NCI-H526 (cell line): ENCODE results near the gene GPR150.

ENCODE experiments used
- DNase-seq, 2 experiments: peaks; one replicate each; lab custom pipeline; 2025; lab: John Stamatoyannopoulos, UW

The GPR150 gene

GRCh38 chr5:95652849-95653248, 33.0 kb downstream of the GPR150 start:
- peak in 1 of 2 experiments; percentile 3 for DNase-seq

GRCh38 chr5:95654196-95654595, 34.3 kb downstream of the GPR150 start:
- DNase-seq: no peak

DNA sequence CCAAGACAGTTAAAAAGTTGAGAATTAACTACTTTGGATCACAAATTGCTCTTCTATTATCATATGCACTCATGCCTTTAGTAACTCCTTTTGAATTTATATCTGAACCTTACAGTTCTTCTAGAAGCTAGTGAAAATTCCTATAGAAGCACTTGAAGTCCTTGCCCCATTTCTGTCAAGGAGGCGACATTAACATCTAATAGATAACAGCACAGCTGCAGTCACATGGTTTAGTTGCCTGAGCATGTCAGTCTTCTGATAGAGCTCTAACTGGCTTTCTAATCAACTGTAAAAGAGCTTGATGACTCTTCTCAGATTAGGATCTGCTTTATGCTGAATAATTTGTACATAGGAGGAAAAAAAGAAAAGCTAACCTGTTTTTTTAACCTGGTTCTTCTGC, 35.7 kb downstream of the GPR150 start:
- no peak for DNase-seq

DNA sequence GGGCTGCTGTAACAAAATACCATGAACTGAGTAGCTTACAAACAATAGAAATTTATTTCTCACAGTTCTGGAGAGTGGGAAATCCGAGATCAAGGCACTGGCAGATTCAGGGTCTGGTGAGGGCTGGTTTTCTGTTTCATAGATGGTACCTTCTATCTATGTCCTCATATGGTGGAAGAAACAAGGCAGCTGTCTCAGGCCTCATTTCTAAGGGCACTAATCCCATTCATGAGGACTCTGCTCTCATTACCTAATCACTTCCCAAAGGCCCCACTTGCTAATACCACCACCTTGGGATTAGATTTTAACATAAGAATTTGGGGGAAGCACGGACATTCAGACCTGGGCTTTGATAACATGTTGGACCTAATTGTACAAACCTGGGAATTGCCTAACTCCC, 40.2 kb downstream of the GPR150 start:
- DNase-seq: no peak

DNA sequence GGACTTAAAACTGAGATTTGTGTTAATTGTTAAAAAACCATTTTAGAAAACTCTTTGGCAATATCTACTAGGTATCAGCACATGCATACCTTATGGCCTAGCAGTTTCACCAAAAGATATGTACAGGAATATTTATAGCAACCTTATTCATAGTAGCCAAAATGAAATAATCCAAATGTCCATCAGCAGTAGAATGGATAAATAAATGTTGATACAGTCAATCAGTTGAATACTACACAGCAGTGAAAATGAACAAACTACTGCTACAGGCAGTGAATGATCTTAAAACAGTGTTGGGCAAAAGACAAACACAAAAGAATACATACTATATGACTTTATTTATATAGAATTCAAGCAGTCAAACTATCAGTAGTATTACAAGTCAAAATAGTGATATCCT, 43.1 kb downstream of the GPR150 start:
- DNase-seq: no peak

DNA sequence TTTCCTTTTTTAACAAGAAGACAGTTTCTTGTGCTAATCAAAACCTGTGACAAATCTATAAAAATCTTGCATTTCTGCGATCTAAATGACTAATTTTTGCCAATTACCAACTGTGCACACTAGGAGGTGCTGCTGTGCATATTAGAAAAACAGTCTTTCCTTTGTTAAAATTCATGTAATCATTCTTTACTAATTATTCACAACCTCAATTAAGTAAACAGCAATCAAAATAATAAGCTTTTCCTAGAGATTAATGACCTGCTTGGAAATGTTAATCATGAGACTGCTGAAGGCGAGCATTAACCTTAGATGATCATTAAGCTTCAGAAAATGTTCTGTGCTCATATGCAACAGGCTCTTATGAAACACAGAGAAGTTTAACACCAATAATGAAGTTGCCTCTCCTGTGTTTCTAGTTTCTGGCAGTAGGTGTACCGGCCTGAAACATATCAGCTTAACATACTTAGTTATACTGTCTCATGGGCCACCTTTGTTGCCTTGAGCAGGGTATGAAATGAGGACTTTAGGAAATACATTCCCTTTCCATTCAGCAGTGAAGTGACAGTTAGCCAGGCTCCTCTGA, 44.4 kb downstream of the GPR150 start:
- peak in 1 of 2 experiments; percentile 6 for DNase-seq

DNA sequence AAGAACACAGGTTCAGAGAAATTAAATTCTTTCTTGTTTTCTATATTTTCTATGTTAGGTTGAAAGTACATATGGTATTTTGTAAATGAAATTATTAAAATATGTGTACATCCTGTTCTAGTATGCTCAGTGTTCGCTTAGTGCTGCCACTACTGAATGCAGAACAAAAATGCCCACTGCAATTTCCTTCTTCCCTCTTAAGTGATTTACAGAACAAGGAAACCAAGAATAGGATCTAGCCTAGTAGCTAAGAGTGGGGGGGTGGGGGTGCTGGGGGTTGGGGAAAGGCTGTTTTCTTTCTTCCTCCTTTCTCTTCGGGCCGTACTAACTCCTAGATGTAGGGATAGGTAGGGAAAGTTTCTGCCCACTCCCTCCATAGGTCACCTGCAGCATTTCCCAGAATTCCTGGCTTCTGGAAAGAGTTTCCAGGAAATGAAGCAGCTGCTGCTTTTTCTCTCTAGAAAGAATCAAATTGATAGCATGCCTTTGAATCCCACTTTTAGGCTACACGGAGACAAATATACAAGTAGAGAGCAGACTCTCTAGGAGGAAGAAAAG, 47.3 kb downstream of the GPR150 start:
- no peak for DNase-seq

DNA sequence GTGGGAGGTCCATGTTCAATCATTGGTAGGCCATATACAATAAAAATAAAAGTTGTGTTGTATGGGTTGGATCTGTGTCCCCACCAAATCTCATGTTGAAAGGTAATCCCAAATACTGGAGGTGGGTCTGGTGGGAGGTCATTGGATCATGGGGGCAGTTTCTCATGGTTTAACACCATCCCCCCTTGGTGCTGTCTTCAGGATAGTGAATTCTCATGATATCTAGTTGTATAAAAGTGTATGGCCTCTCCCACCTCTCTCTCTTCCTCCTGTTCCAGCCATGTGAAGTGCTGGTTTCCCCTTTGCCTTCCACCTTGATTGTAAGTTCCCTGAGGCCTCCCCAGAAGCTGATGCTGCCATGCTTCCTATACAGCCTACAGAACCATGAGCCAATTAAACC, 47.8 kb downstream of the GPR150 start:
- DNase-seq: no peak

DNA sequence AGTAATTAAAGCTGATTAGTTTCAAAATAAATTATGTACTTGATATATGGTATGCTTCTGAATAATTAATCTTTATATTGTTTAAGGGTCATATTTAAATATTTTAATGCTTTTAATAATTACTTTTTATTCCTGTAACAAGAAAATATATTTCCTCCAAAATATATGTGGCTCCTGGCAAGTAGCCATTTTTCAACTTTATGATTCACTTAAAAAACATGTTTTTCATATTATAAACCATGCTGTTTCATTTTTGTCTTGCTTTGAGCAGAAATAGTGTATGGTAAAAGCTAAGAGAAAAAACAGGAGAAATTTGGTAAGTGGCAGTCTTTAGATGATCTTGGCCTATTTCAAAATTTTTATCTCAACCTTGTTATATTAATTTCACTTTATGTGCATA, 48.3 kb downstream of the GPR150 start:
- DNase-seq: no peak

DNA sequence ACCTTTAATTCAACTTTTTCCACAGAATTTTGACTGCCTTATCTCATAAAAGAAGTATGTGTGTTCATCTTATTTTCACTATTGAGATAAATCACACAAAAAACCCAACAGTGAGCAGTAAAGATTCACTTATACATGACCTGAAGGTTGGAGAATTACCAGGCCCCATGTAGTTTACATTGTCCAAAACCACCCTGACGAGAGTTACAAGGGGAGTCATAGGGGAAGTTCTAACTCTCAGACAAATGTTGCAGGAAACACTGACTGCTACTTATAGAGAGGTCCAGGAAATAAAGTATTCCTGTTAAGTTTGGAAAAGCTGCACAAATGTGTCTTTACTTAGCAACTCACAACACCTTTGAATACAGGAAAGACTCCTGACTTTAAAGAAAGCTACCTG, 48.8 kb downstream of the GPR150 start:
- DNase-seq: no peak

GRCh38 chr5:95669540-95669939, 49.7 kb downstream of the GPR150 start:
- no peak for DNase-seq

DNA sequence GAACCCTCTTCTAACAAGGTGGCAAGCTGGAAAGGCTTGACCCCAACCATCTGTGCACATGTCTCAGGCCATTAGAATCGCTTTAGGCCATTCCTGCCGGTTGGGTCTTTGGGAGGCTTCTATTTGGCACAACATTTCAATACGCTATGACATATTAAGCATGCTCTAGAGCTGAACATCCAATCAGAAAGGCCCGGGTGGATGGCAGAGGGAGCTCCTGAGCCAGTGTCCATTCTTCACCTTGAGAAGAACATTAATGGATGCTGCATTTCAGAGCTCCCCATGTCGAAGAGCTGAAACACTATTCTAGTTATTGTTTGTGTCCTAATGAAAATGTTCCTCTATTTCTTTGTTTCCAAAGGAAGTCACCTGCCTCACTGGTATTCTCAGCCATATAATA, 50.1 kb downstream of the GPR150 start:
- DNase-seq: no peak

- DNase-seq: no peak
These were observed 50.7 kb downstream of the GPR150 start for GRCh38 chr5:95670568-95670967.
